Measurements from ENCODE around the gene CD74.

The CD74 gene

GRCh38 chr5:150358261-150359095 is 54.2 kb downstream of the CD74 start:
- DNase-seq (ENCODE audit: low spot score) = no peak

GRCh38 chr5:150357326-150358260 is 55.1 kb downstream of the CD74 start, which contains the start of gene TCOF1:
Gene TCOF1 (plus strand): TSS chr5:150357697. CDS start chr5:150357747, 50 bp downstream.
- no peak for TF ChIP-seq CTCF (IDR thresholded peaks at IDR 0.05; ENCODE audit: extremely low read depth, missing control alignments)
- DNase-seq (ENCODE audit: low spot score) = peak; percentile 96

More at GRCh38 chr5:150358261-150359095, 54.2 kb downstream of the CD74 start:
- TF ChIP-seq CTCF (IDR thresholded peaks at IDR 0.05; ENCODE audit: extremely low read depth, missing control alignments) = no peak

GRCh38 chr5:150356575-150357294 is 56.0 kb downstream of the CD74 start:
- DNase-seq (ENCODE audit: low spot score) = no peak
- no peak for TF ChIP-seq CTCF (IDR thresholded peaks at IDR 0.05; ENCODE audit: extremely low read depth, missing control alignments)

GRCh38 chr5:150355791-150356190 is 56.9 kb downstream of the CD74 start:
- no peak for TF ChIP-seq CTCF (IDR thresholded peaks at IDR 0.05; ENCODE audit: extremely low read depth, missing control alignments)
- DNase-seq (ENCODE audit: low spot score) = no peak

- DNase-seq (ENCODE audit: low spot score) = no peak
- no peak for TF ChIP-seq CTCF (IDR thresholded peaks at IDR 0.05; ENCODE audit: extremely low read depth, missing control alignments)
These were observed 59.6 kb downstream of the CD74 start for GRCh38 chr5:150353032-150353675.

- TF ChIP-seq CTCF (IDR thresholded peaks at IDR 0.05; ENCODE audit: extremely low read depth, missing control alignments) = no peak
- DNase-seq (ENCODE audit: low spot score) = no peak
These were observed 60.3 kb downstream of the CD74 start for GRCh38 chr5:150352244-150353031.

Data from GM20000 (cell line).